ENCODE data around the gene VPS35.
A peak's percentile ranks its signal among the peaks of the same experiment; 100 is the strongest.

The VPS35 gene

GRCh38 chr16:46688654-46689364, at the start of gene VPS35:
Gene VPS35 (minus strand): TSS chr16:46689178. CDS start chr16:46689133, 45 bp downstream.
- DNase-seq = peak; percentile 90

DNA sequence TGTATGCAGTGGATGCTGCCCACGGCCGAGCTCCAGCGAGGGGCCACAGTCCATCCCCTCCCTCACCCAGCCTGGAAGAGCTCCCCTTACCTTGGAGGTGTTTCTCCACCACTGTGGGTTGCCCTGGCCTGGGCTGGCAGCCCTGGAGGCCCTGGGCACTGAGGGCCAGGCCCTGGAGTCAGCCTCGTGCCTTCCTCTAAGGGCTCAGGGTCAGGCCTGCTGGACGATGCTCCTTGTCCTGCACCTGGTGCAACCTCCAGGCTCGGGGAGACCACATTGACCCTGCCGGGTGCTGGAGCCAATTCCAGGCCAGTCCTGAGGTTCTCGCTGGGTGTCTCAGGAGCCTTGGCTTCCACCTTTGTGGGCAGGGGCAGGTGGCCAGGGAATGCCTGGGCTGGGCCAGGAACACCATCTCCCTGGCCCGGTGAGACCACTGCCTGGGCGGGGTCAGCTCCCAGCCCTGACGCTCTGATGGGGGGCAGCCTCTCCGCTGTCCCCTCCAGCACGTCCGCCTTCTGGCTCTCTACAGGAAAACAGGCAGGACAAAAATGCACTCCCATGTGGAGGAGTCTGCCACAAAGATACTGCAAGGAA, 48.7 kb upstream of the VPS35 start:
- DNase-seq = no peak

- DNase-seq = no peak
These were observed 47.7 kb upstream of the VPS35 start for GRCh38 chr16:46736695-46737094.

GRCh38 chr16:46733319-46733830, 44.4 kb upstream of the VPS35 start:
- DNase-seq = no peak

DNA sequence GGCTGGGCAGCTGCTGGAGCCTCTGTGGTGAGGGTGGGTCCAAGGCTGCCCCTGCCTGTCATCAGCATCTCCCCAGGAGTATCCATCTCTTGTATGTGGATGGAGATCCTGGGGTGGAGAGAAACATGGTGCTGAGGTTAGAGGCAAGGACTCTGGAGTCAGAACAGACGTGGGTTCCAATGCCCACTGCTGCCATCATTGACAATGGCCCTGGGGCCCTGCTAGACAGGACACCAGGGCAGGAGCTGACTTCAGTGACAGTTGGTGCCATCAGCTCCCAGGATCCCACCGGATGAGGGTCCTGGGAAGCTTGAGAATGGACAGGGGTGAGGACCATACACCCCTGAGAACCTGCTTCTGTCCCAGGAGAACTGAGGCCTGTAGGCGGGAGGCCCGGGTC, 43.6 kb upstream of the VPS35 start:
- DNase-seq = no peak

DNA sequence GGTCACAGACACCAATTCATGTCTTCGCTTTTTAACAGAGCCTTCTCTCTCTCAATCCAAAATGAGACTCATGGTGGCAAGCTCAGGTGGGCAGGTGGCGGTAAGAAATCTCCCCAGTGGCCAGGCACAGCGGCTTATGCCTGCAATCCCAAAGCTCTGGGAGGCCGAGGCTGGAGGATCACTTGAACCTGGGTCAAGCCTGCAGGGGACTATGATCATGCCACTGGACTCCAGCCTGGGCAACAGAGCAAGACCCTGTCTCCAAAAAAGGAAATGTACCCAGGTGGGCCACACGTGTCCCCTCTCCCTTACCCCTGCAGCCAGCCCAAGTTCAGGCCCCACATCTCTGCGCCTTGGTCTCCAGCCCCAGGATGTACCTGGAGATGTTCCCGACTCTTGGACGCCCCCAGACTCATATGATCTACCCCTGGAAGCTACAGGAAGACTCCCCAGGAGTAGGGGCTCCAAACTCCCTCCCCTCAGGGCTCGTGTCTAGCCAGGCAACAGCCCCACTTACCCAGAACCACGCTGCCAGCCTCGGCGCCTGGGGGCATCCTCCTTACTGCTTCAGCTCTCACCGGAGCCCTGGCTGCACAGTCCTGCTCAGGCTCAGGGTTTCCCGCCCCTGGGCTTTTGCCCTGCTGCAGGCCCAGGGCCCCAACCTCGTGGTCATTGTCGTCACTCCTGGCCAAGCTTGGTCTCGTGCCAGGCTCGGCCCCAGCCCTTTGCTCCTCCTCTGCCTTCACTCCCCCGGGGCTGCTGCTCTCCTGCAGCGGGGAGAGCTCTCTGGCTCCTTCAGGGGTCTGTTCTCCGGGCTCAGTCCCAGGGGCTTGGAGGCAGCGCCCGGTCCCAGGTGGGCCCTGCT, 42.9 kb upstream of the VPS35 start:
- DNase-seq = no peak

- DNase-seq = no peak
These were observed 42.1 kb upstream of the VPS35 start for GRCh38 chr16:46730801-46731690.

DNA sequence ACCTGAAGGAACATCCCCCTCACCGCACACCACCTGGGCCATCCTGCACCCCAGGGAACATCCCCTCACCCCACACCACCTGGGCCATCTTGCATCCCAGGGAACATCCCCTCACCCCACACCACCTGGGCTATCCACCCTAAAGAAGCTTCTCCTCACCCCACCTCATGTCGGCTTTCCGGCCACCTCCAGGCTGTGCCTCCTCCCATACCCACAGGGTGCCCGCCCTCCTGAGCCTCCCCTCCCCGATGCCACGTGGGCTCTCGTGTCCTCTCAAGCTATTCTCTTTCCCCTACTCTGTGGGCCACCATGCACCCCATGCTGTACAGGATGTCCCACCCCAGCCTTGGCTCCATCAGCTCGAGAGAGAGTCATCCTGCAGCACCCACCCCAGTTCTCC, 41.1 kb upstream of the VPS35 start:
- no peak for DNase-seq

- DNase-seq = no peak
These were observed 40.5 kb upstream of the VPS35 start for GRCh38 chr16:46729326-46729995.

GRCh38 chr16:46728806-46729205, 39.8 kb upstream of the VPS35 start:
- no peak for DNase-seq

- no peak for DNase-seq
These were observed 38.7 kb upstream of the VPS35 start for GRCh38 chr16:46727630-46728029.

GRCh38 chr16:46727184-46727583, 38.2 kb upstream of the VPS35 start:
- DNase-seq = no peak

DNA sequence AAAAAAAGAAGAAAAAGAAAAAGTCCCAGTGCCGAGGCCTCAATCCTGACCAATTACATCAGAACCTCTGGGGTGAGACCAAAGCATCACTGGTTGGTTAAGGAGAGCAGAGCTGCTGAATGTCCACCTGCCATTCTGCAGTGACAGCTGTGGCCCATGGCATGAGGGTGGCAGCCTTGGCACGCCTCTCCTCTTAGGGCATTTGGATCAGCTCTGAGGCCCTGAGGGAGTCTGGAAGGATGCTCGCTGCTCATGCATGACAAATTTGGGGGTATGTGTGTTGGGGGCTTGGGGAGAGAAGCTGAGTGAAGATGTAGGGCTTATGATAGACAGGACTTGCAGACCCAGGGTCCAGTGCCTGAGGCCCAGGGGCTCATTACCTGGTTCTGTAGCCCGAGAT, 32.9 kb upstream of the VPS35 start:
- DNase-seq = no peak

GRCh38 chr16:46720619-46721018, 31.6 kb upstream of the VPS35 start:
- DNase-seq = no peak

- DNase-seq = no peak
These were observed 30.6 kb upstream of the VPS35 start for GRCh38 chr16:46719528-46719927.

DNA sequence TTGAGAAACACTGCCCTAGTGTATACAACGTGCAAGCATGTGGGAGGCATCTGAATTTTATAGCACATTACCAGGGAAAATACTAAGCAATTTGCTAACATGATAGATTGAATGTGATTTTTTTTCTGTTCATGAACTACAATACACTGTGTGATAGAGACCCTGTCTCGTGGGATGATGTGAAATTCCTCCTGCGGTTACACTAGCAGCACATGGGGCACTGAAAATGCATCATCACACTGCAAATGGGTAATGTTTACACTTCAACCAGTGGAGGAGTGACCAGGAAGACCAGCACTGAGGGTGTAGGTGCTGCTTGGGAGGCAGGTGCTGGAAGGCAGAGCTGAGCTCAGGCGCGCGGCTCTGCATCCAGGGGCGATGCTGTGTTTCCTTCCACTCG, 29.2 kb upstream of the VPS35 start:
- no peak for DNase-seq

GRCh38 chr16:46717692-46718091, 28.7 kb upstream of the VPS35 start:
- no peak for DNase-seq

DNA sequence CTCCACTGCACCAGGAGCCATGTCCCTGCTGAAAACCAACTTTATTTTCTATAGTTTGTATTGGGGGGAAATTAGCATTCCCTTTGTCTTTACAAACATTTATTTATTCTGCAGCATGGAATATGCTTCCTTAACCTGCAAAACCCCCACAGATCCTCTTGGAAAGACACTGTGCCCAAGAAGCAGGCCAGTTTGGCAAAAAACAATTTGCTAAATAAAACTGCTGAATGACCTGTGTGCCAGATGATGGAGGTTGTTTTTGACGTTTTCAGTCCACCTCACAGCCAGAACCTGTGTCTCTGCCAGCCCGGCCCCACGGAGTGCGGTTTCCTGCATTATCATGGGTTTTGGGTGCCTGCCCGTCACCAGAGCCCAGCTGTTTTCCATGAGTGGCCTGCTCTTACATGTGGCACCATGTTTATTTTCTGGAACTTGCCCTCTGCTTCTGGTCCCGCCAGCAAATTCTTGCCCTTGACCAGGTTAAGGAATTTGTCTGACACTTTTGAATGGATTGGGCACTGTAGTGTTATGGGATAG, 26.9 kb upstream of the VPS35 start:
- no peak for DNase-seq

- no peak for DNase-seq
These were observed 26.0 kb upstream of the VPS35 start for GRCh38 chr16:46714797-46715591.

DNA sequence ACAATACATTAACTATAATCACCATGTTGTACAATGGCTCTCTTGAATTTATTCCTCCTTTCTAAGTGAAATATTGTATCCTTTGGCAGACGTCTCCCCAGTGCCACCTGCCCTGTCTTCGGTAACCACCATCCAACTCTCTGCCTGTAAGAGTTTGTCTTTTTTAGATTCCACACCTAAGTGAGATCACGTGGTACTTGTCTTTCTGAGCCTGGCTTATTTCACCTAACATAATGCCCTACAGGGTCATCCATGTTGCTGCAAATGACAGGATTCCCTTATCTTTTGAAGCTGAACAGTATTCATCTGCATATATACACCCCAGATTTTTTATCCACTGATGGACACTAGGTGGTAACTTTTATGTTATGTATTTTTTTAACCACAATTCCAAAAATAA, 24.7 kb upstream of the VPS35 start:
- DNase-seq = no peak

DNA sequence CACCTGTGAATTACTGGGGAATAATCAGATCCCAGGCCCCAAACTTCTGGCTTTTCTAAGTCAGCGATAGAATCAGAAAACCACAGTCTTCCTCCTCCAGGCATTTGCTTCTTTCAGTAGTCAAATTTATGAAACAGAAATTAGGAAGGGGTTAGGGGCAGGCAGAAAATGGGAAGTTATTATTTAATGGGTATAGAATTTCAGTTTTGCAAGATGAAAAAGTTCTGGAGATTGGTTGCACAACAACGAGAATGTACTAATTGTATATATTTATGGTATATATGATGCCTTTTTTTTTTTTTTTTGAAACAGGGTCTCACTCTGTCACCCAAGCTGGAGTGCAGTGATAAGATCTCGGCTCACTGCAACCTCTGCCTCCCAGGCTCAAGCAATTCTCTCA, 23.9 kb upstream of the VPS35 start:
- no peak for DNase-seq
